ENCODE measurements around the gene MOG. TPM values are rescaled to one million over a fixed set of nuclear protein-coding genes. Genes with fewer than 3 reads are reported as not detected.

Gene MOG
- total RNA-seq, 2 experiments from 2014 or later: not detected

DNA sequence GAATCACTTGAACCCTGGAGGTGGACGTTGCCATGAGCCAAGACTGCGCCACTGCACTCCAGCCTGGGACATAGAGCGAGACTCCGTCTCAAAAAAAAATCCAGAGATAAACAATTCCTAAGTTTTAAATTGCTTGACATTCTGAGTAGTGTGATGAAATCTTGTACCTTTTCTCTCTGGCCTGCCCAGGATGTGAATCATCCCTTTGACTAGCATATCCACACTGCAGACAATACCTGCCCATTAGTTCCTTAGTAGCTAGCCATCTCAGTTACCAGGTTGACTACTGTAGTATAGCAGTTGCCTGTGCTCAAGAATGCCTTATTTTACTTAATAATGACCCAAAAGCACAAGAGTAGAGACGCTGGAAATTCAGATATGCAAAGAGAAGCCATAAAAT lies 21.2 kb downstream of the MOG start:
- no peaks in the 10 kb centered on the region for H3K9me3 ChIP-seq (ENCODE audit: low read length)
- H3K4me3 ChIP-seq (ENCODE audit: low read depth, low read length, poor library complexity, severe bottlenecking): no peak overlapping the region
- intact Hi-C loops (cut with micrococcal nuclease; ENCODE audit: unreplicated experiment): no loop called here
- no peaks in the 10 kb centered on the region for H4K20me1 ChIP-seq (ENCODE audit: insufficient read depth, low read length)
- BruUV-seq (replicated peaks): no TSS peak
- no peaks in the 10 kb centered on the region for H3K36me3 ChIP-seq (ENCODE audit: insufficient read depth, low read length)
- no peaks in the 10 kb centered on the region for H3K9me2 ChIP-seq (ENCODE audit: insufficient read depth, low read length)
- no peak overlapping the region for H2AFZ ChIP-seq (ENCODE audit: low read length)
- no peak overlapping the region for H3K27ac ChIP-seq (ENCODE audit: low read depth, low read length, poor library complexity, severe bottlenecking)
- TF ChIP-seq CTCF (conservative IDR thresholded peaks at IDR 0.05; ENCODE audit: low read length): no peak
- no peak for TF ChIP-seq EZH2phosphoT487 (IDR thresholded peaks at IDR 0.05; ENCODE audit: borderline replicate concordance, low read depth, low read length)
- no peak for DNase-seq (ENCODE audit: low spot score)
- H3K4me2 ChIP-seq (ENCODE audit: low read length): no peak overlapping the region
- ChIA-PET POLR2A (no interaction called here), CTCF (ENCODE audit: unreplicated experiment) (no interaction called here)
- H3K79me2 ChIP-seq (ENCODE audit: insufficient read depth, low read depth, low read length): no peaks in the 10 kb centered on the region
- H3K4me1 ChIP-seq (ENCODE audit: insufficient read depth, low read length, poor library complexity, severe bottlenecking): no peaks in the 10 kb centered on the region

GRCh38 chr6:29679962-29680361 lies 23.1 kb downstream of the MOG start:
- BruUV-seq (replicated peaks): no TSS peak
- DNase-seq (ENCODE audit: low spot score): no peak
- no peaks in the 10 kb centered on the region for H3K9me3 ChIP-seq (ENCODE audit: low read length)
- no peak overlapping the region for H3K4me2 ChIP-seq (ENCODE audit: low read length)
- no peak for TF ChIP-seq CTCF (conservative IDR thresholded peaks at IDR 0.05; ENCODE audit: low read length)
- no peak for TF ChIP-seq EZH2phosphoT487 (IDR thresholded peaks at IDR 0.05; ENCODE audit: borderline replicate concordance, low read depth, low read length)
- H3K4me3 ChIP-seq (ENCODE audit: low read depth, low read length, poor library complexity, severe bottlenecking): no peak overlapping the region
- ChIA-PET POLR2A (no interaction called here), CTCF (ENCODE audit: unreplicated experiment) (no interaction called here)
- H2AFZ ChIP-seq (ENCODE audit: low read length): no peak overlapping the region
- no peaks in the 10 kb centered on the region for H3K9me2 ChIP-seq (ENCODE audit: insufficient read depth, low read length)
- intact Hi-C loops (cut with micrococcal nuclease; ENCODE audit: unreplicated experiment): no loop called here
- no peaks in the 10 kb centered on the region for H3K4me1 ChIP-seq (ENCODE audit: insufficient read depth, low read length, poor library complexity, severe bottlenecking)
- H4K20me1 ChIP-seq (ENCODE audit: insufficient read depth, low read length): no peaks in the 10 kb centered on the region
- no peaks in the 10 kb centered on the region for H3K36me3 ChIP-seq (ENCODE audit: insufficient read depth, low read length)
- no peak overlapping the region for H3K27ac ChIP-seq (ENCODE audit: low read depth, low read length, poor library complexity, severe bottlenecking)
- H3K79me2 ChIP-seq (ENCODE audit: insufficient read depth, low read depth, low read length): no peaks in the 10 kb centered on the region

GRCh38 chr6:29680416-29680815 lies 23.5 kb downstream of the MOG start:
- BruUV-seq (replicated peaks): no TSS peak
- Histone ChIP-seq H2AFZ (ENCODE audit: low read length) (no peak overlapping the region), H3K36me3 (ENCODE audit: insufficient read depth, low read length) (no peaks in the 10 kb centered on the region), H3K9me3 (ENCODE audit: low read length) (no peaks in the 10 kb centered on the region), H3K79me2 (ENCODE audit: insufficient read depth, low read depth, low read length) (no peaks in the 10 kb centered on the region), H3K4me2 (ENCODE audit: low read length) (no peak overlapping the region), H3K9me2 (ENCODE audit: insufficient read depth, low read length) (no peaks in the 10 kb centered on the region), H3K4me3 (ENCODE audit: low read depth, low read length, poor library complexity, severe bottlenecking) (no peak overlapping the region), H3K27ac (ENCODE audit: low read depth, low read length, poor library complexity, severe bottlenecking) (no peak overlapping the region), H4K20me1 (ENCODE audit: insufficient read depth, low read length) (no peaks in the 10 kb centered on the region), H3K4me1 (ENCODE audit: insufficient read depth, low read length, poor library complexity, severe bottlenecking) (no peaks in the 10 kb centered on the region)
- DNase-seq (ENCODE audit: low spot score): no peak
- TF ChIP-seq EZH2phosphoT487 (IDR thresholded peaks at IDR 0.05; ENCODE audit: borderline replicate concordance, low read depth, low read length): no peak
- TF ChIP-seq CTCF (conservative IDR thresholded peaks at IDR 0.05; ENCODE audit: low read length): no peak; the same call in 1 of the 2 replicates
- intact Hi-C loops (cut with micrococcal nuclease; ENCODE audit: unreplicated experiment): no loop called here
- CTCF ChIA-PET (ENCODE audit: unreplicated experiment): no interaction called here
- POLR2A ChIA-PET: no interaction called here

Measured in OCI-LY7 (cell line).